GM18951 (cell line): ENCODE data around the gene C11orf52.

ENCODE experiments used
- POLR2A ChIP-seq: IDR thresholded peaks from 4 replicates; pipeline ENCODE4 v1.6.1; 2011; ENCODE audit warnings: mild to moderate bottlenecking; ENCODE audit not compliant: insufficient read length, insufficient read depth; ENCODE audit errors: extremely low read depth
- in situ Hi-C: fragments of 300-500 bp; cut with MboI; formaldehyde crosslinking; loops from one replicate; pipeline ENCODE4 v1.12.0; 2022; ENCODE audit warnings: low sequenced_read_pairs, mixed read lengths, inconsistent platforms; ENCODE audit not compliant: unreplicated experiment

Gene C11orf52

GRCh38 chr11:111961389-111962300, 42.9 kb downstream of the C11orf52 start:
- no peak for TF ChIP-seq POLR2A

GRCh38 chr11:111963931-111964340, 45.2 kb downstream of the C11orf52 start:
- TF ChIP-seq POLR2A: no peak

More at GRCh38 chr11:111961389-111962300, 42.9 kb downstream of the C11orf52 start:
- in situ Hi-C loops: no loop called here

GRCh38 chr11:111966678-111967077, 48.0 kb downstream of the C11orf52 start:
- in situ Hi-C loops: no loop called here
- no peak for TF ChIP-seq POLR2A

More at GRCh38 chr11:111963931-111964340, 45.2 kb downstream of the C11orf52 start:
- in situ Hi-C loops: no loop called here

- TF ChIP-seq POLR2A: no peak
- in situ Hi-C loops: no loop called here
Observed at GRCh38 chr11:111967649-111968048, 48.9 kb downstream of the C11orf52 start.

- in situ Hi-C loops: no loop called here
- TF ChIP-seq POLR2A: no peak
Observed at GRCh38 chr11:111969344-111969743, 50.6 kb downstream of the C11orf52 start.

GRCh38 chr11:111974446-111974845, 55.7 kb downstream of the C11orf52 start:
- in situ Hi-C loops: no loop called here
- TF ChIP-seq POLR2A: no peak

GRCh38 chr11:111975076-111975806, 56.5 kb downstream of the C11orf52 start:
- TF ChIP-seq POLR2A: no peak
- in situ Hi-C loops: no loop called here

GRCh38 chr11:111976119-111976766, 57.5 kb downstream of the C11orf52 start:
- no peak for TF ChIP-seq POLR2A
- in situ Hi-C loops: no loop called here
